Loucy (cell line): ENCODE results near the gene MRPL45.

Source experiments
- CTCF ChIP-seq: fragments of 200-600 bp; sonication (generic); conservative IDR thresholded peaks from 2 replicates; pipeline ENCODE4 v1.5.1; 2014; ENCODE audit warnings: mild to moderate bottlenecking, antibody characterized with exemption, low read length
- EZH2phosphoT487 ChIP-seq: fragments of 200-600 bp; IDR thresholded peaks from 2 replicates; pipeline ENCODE4 v1.6.1; 2018; ENCODE audit warnings: antibody characterized with exemption, mild to moderate bottlenecking, moderate library complexity, borderline replicate concordance

DNA sequence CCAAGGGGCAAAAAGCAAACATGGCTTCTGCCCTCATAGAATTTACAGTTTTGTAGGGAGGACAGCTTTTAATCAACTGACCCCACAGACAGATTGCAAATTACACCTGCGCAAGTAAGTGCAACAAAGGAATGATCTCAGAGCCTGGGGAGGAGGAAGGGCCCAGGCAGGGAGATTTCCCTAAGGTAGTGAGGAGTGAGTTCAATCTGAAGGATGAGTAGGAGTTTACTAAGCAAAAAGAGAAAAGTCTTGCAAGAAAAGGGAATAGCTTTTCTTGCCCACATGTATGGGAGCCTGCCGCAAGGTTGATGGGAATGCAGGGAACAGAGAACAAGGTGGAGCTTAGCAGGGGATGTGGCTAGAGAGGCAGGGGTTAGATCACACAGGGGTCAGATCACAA lies 53.1 kb downstream of the MRPL45 start:
- TF ChIP-seq CTCF: no peak
- TF ChIP-seq EZH2phosphoT487: no peak
